ENCODE measurements around the gene APOD.

The APOD gene

DNA sequence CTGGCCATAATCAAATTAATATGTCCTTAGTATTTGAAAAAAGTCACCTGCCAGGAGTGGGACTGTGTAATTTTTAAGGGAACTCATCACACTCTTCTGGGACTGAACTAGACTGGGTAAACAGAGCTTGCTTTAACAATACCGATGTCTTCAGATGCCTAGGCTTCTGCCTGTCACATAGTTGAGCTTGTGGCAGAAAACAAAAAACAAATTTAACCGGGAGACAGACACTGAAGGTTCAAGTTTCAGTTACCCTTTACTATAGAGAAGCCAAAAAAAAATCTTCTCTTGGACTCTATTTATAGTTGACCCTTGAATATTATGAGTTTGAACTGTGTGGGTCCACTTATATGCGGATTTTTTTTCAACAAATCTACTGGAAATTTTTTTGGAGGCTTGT is 51.4 kb downstream of the APOD start:
- no peak overlapping the region for H3K9ac ChIP-seq (ENCODE audit: low read depth, low read length)
- H3K9me3 ChIP-seq (ENCODE audit: control insufficient read depth, insufficient read depth, low read length): no peaks in the 10 kb centered on the region
- H3K27me3 ChIP-seq (ENCODE audit: control insufficient read depth, insufficient read depth, low read length): no peaks in the 10 kb centered on the region
- H3K4me1 ChIP-seq (ENCODE audit: control insufficient read depth, insufficient read depth, low read length): no peaks in the 10 kb centered on the region
- no peaks in the 10 kb centered on the region for H3K36me3 ChIP-seq (ENCODE audit: control insufficient read depth, insufficient read depth, low read length)
- no peak overlapping the region for H3K4me3 ChIP-seq (ENCODE audit: low read depth, low read length)

- Histone ChIP-seq H3K36me3 (ENCODE audit: control insufficient read depth, insufficient read depth, low read length) (no peaks in the 10 kb centered on the region), H3K9me3 (ENCODE audit: control insufficient read depth, insufficient read depth, low read length) (no peaks in the 10 kb centered on the region), H3K27me3 (ENCODE audit: control insufficient read depth, insufficient read depth, low read length) (no peaks in the 10 kb centered on the region), H3K4me3 (ENCODE audit: low read depth, low read length) (no peak overlapping the region), H3K9ac (ENCODE audit: low read depth, low read length) (no peak overlapping the region), H3K4me1 (ENCODE audit: control insufficient read depth, insufficient read depth, low read length) (no peaks in the 10 kb centered on the region)
These were observed 52.1 kb downstream of the APOD start for GRCh38 chr3:195531683-195532082.

GRCh38 chr3:195526492-195526891 is 57.2 kb downstream of the APOD start:
- Histone ChIP-seq H3K4me1 (ENCODE audit: control insufficient read depth, insufficient read depth, low read length) (no peaks in the 10 kb centered on the region), H3K4me3 (ENCODE audit: low read depth, low read length) (no peak overlapping the region), H3K9me3 (ENCODE audit: control insufficient read depth, insufficient read depth, low read length) (no peaks in the 10 kb centered on the region), H3K9ac (ENCODE audit: low read depth, low read length) (no peak overlapping the region), H3K36me3 (ENCODE audit: control insufficient read depth, insufficient read depth, low read length) (no peaks in the 10 kb centered on the region), H3K27me3 (ENCODE audit: control insufficient read depth, insufficient read depth, low read length) (no peaks in the 10 kb centered on the region)

GRCh38 chr3:195524171-195524896 is 59.4 kb downstream of the APOD start:
- no peaks in the 10 kb centered on the region for H3K27me3 ChIP-seq (ENCODE audit: control insufficient read depth, insufficient read depth, low read length)
- H3K9ac ChIP-seq (ENCODE audit: low read depth, low read length): no peak overlapping the region
- H3K4me3 ChIP-seq (ENCODE audit: low read depth, low read length): no peak overlapping the region
- no peaks in the 10 kb centered on the region for H3K36me3 ChIP-seq (ENCODE audit: control insufficient read depth, insufficient read depth, low read length)
- H3K4me1 ChIP-seq (ENCODE audit: control insufficient read depth, insufficient read depth, low read length): no peaks in the 10 kb centered on the region
- H3K9me3 ChIP-seq (ENCODE audit: control insufficient read depth, insufficient read depth, low read length): no peaks in the 10 kb centered on the region

GRCh38 chr3:195522254-195523023 is 61.3 kb downstream of the APOD start:
- H3K36me3 ChIP-seq (ENCODE audit: control insufficient read depth, insufficient read depth, low read length): no peaks in the 10 kb centered on the region
- no peaks in the 10 kb centered on the region for H3K9me3 ChIP-seq (ENCODE audit: control insufficient read depth, insufficient read depth, low read length)
- no peak overlapping the region for H3K4me3 ChIP-seq (ENCODE audit: low read depth, low read length)
- no peak overlapping the region for H3K9ac ChIP-seq (ENCODE audit: low read depth, low read length)
- H3K4me1 ChIP-seq (ENCODE audit: control insufficient read depth, insufficient read depth, low read length): no peaks in the 10 kb centered on the region
- H3K27me3 ChIP-seq (ENCODE audit: control insufficient read depth, insufficient read depth, low read length): no peaks in the 10 kb centered on the region
